22Rv1 (cell line): ENCODE results near the gene DTNA.

Source experiments
- H3K27ac ChIP-seq: fragments of 450-650 bp; 2 replicates; pipeline ENCODE4 v1.5.1; 2017
- ZFX ChIP-seq: fragments of 450-650 bp; IDR thresholded peaks from 2 replicates; pipeline ENCODE4 v1.6.1; 2017; ENCODE audit warnings: antibody characterized with exemption, borderline replicate concordance
- TF ChIP-seq, protein P1 (sequence below): fragments of 450-650 bp; IDR thresholded peaks from 2 replicates; pipeline ENCODE4 v1.5.1; 2017; ENCODE audit warnings: mild to moderate bottlenecking

Gene DTNA

DNA sequence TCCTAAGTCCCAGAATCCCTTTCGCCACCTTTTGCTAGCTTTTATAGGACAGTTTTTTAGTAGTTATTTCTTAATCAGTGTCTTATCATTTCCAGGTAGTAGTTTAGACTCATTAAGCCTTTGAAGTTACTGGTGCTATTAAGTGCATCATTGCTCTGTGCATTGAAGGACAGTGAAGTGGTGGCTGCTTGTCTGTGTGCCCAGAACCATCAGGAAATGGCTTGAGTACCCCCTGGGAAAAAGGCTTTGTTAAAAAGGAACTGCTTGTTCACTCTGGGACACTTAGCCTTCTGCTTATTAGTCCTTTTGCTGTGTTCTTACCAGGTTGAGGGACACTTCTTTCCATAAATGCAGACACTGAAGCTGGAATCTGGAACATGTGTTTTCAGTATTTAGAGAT lies 30.0 kb downstream of the DTNA start:
- TF ChIP-seq ZFX, result no peak
- TF ChIP-seq, protein P1, sequence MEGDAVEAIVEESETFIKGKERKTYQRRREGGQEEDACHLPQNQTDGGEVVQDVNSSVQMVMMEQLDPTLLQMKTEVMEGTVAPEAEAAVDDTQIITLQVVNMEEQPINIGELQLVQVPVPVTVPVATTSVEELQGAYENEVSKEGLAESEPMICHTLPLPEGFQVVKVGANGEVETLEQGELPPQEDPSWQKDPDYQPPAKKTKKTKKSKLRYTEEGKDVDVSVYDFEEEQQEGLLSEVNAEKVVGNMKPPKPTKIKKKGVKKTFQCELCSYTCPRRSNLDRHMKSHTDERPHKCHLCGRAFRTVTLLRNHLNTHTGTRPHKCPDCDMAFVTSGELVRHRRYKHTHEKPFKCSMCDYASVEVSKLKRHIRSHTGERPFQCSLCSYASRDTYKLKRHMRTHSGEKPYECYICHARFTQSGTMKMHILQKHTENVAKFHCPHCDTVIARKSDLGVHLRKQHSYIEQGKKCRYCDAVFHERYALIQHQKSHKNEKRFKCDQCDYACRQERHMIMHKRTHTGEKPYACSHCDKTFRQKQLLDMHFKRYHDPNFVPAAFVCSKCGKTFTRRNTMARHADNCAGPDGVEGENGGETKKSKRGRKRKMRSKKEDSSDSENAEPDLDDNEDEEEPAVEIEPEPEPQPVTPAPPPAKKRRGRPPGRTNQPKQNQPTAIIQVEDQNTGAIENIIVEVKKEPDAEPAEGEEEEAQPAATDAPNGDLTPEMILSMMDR, result no peak
- no peak overlapping the region for H3K27ac ChIP-seq

GRCh38 chr18:34740724-34741123 lies 30.6 kb downstream of the DTNA start:
- TF ChIP-seq ZFX, result no peak
- TF ChIP-seq, protein P1, result no peak
- H3K27ac ChIP-seq, result no peak overlapping the region

DNA sequence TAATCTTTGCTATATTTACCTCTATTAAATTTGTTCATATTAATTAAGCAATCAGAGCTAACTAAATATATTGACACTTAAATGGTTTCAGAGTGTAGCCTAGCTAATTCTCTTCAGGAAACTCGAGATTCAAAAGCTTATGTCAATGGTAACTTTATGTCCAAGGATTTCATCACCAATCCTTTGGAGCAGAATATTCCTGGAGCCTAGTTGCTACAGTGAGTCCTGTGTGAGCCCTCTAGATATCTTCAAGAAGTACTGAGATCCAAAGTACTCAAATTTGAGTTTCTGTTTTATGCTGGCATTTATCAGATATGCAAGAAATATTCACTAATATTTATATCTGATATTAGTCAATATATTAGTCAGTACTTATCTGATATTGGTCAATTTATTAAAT lies 31.3 kb downstream of the DTNA start:
- H3K27ac ChIP-seq, result no peak overlapping the region
- TF ChIP-seq, protein P1, result no peak
- no peak for TF ChIP-seq ZFX

- H3K27ac ChIP-seq, result no peak overlapping the region
- TF ChIP-seq ZFX, result no peak
- TF ChIP-seq, protein P1, result no peak
Measured at GRCh38 chr18:34742891-34743341, 32.8 kb downstream of the DTNA start.

DNA sequence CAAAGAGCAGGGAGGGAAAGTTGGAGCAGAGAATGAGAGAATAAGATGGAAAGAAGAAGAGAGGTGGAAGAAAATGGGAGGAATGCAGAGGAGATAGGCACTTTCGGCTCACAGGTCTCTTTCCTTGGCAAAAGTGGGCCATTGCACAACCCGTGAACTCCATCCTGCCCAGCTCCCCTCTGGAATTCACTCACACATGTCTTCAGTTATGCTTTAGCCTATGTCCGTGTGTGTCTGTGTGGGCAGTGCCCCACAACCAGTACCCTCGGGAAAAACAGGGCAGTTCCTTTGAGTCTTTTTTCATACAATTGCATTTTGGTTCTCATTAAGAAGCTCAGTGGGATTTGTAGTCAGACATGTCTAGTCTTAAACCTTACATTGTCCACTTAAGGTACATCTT lies 34.5 kb downstream of the DTNA start:
- TF ChIP-seq, protein P1, result no peak
- TF ChIP-seq ZFX, result no peak

GRCh38 chr18:34746614-34747013 lies 36.5 kb downstream of the DTNA start:
- TF ChIP-seq ZFX, result no peak
- TF ChIP-seq, protein P1, result no peak
- no peak overlapping the region for H3K27ac ChIP-seq

More for the DNA sequence above, 34.5 kb downstream of the DTNA start:
- no peak overlapping the region for H3K27ac ChIP-seq

DNA sequence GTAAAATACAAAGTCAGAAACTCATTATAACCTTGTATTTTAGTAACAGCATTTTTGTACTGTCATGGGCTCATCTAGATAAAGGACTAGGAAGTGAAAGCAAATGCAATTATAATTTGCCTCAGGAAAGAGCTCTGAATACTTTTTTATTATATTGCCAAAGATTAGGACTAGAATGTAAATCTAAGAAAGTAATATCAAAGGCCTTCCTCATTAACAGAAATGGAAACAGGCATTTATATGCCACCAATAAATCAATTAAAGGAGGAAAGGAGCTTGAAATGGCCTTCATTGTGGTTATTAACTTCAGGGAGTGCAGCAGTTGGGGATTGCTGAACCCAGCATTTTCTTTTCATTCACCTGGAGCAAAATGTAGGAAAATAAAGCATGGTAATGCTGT lies 39.6 kb downstream of the DTNA start:
- TF ChIP-seq ZFX, result no peak
- TF ChIP-seq, protein P1, result no peak
- no peak overlapping the region for H3K27ac ChIP-seq
